Natural killer cell (primary cell): ENCODE measurements around the gene SMPD1. TPM values are rescaled to one million over a fixed set of nuclear protein-coding genes. Genes with fewer than 3 reads are reported as not detected.

ENCODE experiments used
- ATAC-seq, 3 donors: fragments of 150-1000 bp in 2 of 3; fragments of 200-7000 bp in 1 of 3; cut with Tn5 transposase; 1 replicate in 1 of 3; 2 replicates in 2 of 3; pipeline ENCODE4 v1.10.0; 2021; ENCODE audit warnings: mild to moderate bottlenecking in 2 of 3, moderate library complexity in 2 of 3
- DNase-seq, 2 donors: peaks; one replicate each; pipeline versions ENCODE4 v3.0.0 to v3.0.0-alpha.2; 2013 to 2021; ENCODE audit warnings: mixed read lengths in 1 of 2
- H3K27ac ChIP-seq: one replicate; pipeline ENCODE4 v1.5.1; 2013; ENCODE audit warnings: mild to moderate bottlenecking, low read length
- H3K27me3 ChIP-seq: one replicate; pipeline ENCODE4 v1.6.1; 2013; ENCODE audit warnings: low read length; ENCODE audit not compliant: control insufficient read depth, insufficient read depth
- H3K36me3 ChIP-seq: one replicate; pipeline ENCODE4 v1.6.1; 2013; ENCODE audit warnings: low read length; ENCODE audit not compliant: control insufficient read depth, insufficient read depth
- H3K4me1 ChIP-seq: one replicate; pipeline ENCODE4 v1.6.1; 2013; ENCODE audit warnings: low read length; ENCODE audit not compliant: control insufficient read depth, insufficient read depth
- H3K4me3 ChIP-seq: one replicate; pipeline ENCODE4 v1.5.1; 2013; ENCODE audit warnings: low read length
- H3K9me3 ChIP-seq: one replicate; pipeline ENCODE4 v1.6.1; 2013; ENCODE audit warnings: low read length; ENCODE audit not compliant: control insufficient read depth, insufficient read depth
- H3K27ac Mint-ChIP-seq, 2 donors: one replicate each; pipeline ENCODE4 v1.8.0; 2022; ENCODE audit warnings: mild to moderate bottlenecking in 2 of 2, mixed read lengths in 2 of 2, moderate library complexity in 1 of 2
- H3K27me3 Mint-ChIP-seq, 2 donors: one replicate each; pipeline ENCODE4 v1.8.0; 2022; ENCODE audit warnings: low read depth in 2 of 2, mixed read lengths in 2 of 2
- H3K36me3 Mint-ChIP-seq: one replicate; pipeline ENCODE4 v1.8.0; 2022; ENCODE audit warnings: mixed read lengths
- H3K4me1 Mint-ChIP-seq, 2 donors: one replicate each; pipeline ENCODE4 v1.8.0; 2022; ENCODE audit warnings: mixed read lengths in 2 of 2
- H3K4me3 Mint-ChIP-seq: one replicate; pipeline ENCODE4 v1.8.0; 2022; ENCODE audit warnings: mild to moderate bottlenecking, moderate library complexity, mixed read lengths
- H3K9me3 Mint-ChIP-seq, 2 donors: one replicate each; pipeline ENCODE4 v1.8.0; 2022; ENCODE audit warnings: mixed read lengths in 2 of 2
- CTCF ChIP-seq: fragments of 200-600 bp; IDR thresholded peaks from one replicate; pipeline ENCODE4 v1.8.0; 2022; ENCODE audit warnings: antibody characterized with exemption
- WGBS: methylation state at CpG from one replicate; pipeline ENCODE4 v1.1.7; 2013; ENCODE audit warnings: missing lambda C conversion rate; ENCODE audit not compliant: insufficient coverage; 5-methylcytosine and 5-hydroxymethylcytosine counted together
- intact Hi-C: fragments of 100-400 bp; cut with micrococcal nuclease; formaldehyde crosslinking; loops from one replicate; pipeline ENCODE4 v1.14.2; 2022
- total RNA-seq, 4 donors: library from RNA; stranded (reverse); fragments of 120-200 nt in 1 of 4; gene quantifications; one replicate each; pipeline versions ENCODE4 v1.2.3 to v1.2.4, GENCODE V29; 2013 to 2022

Gene SMPD1
- total RNA-seq, 3 donors from 2014 or later (not counting 1 experiment from before 2014, with no cell fraction given), result 52.7 to 63.3 (median 56.1) TPM

GRCh38 chr11:6418557-6419008 is 28.3 kb downstream of the SMPD1 start:
- H3K36me3 ChIP-seq, result no peaks in the 10 kb centered on the region
- H3K9me3 Mint-ChIP-seq, result no peaks in the 10 kb centered on the region
- no peaks in the 10 kb centered on the region for H3K9me3 ChIP-seq
- TF ChIP-seq CTCF, result no peak
- H3K27me3 Mint-ChIP-seq, result peaks cover 12 to 25% of the 10 kb centered on the region in 2 donors
- no peak overlapping the region for H3K27ac Mint-ChIP-seq
- H3K4me1 ChIP-seq, result peaks cover 34% of the 10 kb centered on the region
- H3K4me3 Mint-ChIP-seq, result no peak overlapping the region
- 3% methylated on average over 34 of the region's 38 CpGs for WGBS
- ATAC-seq (peak in 2 of 3 donors; percentile 5 to 14), DNase-seq (no peak)
- peak overlapping the region; percentile 46 for H3K4me3 ChIP-seq
- H3K27me3 ChIP-seq, result peaks cover 3% of the 10 kb centered on the region
- H3K36me3 Mint-ChIP-seq, result no peaks in the 10 kb centered on the region
- intact Hi-C loops, result loop anchor here (2.0 kb wide), 1 partner anchor 28 kb away; the partner anchor contains the start of gene SMPD1
- H3K4me1 Mint-ChIP-seq, result peaks cover 5% of the 10 kb centered on the region in 2 donors
- H3K27ac ChIP-seq, result peak overlapping the region; percentile 29

GRCh38 chr11:6419009-6419631 is 28.8 kb downstream of the SMPD1 start, which contains the start of gene APBB1:
APBB1 (minus strand) TSS chr11:6419094; CDS start chr11:6411347, 7,747 bp downstream.
- Histone ChIP-seq H3K4me3 (peak within 1 kb of the TSS; percentile 46), H3K27ac (peak within 1 kb of the TSS; percentile 29), H3K4me1 (peaks cover 32% of the 10 kb centered on the region), H3K27me3 (peaks cover 3% of the 10 kb centered on the region), H3K9me3 (no peaks in the 10 kb centered on the region), H3K36me3 (no peaks in the 10 kb centered on the region)
- under 1% methylated on average over 75 of the region's 75 CpGs for WGBS
- ATAC-seq (peak; percentile 84 to 89 (median 84)), DNase-seq (peak; percentile 76 to 90)
- H3K4me1 Mint-ChIP-seq, result peaks cover 5% of the 10 kb centered on the region in 2 donors
- H3K27ac Mint-ChIP-seq, result peak within 1 kb of the TSS in 1 of 2 donors; percentile 62
- no peak within 1 kb of the TSS for H3K4me3 Mint-ChIP-seq
- H3K27me3 Mint-ChIP-seq, result peaks cover 15 to 31% of the 10 kb centered on the region in 2 donors
- no peaks in the 10 kb centered on the region for H3K9me3 Mint-ChIP-seq
- intact Hi-C loops, result loop anchor here (2.0 kb wide), 1 partner anchor 28 kb away; the partner anchor contains the start of gene SMPD1
- TF ChIP-seq CTCF, result no peak
- H3K36me3 Mint-ChIP-seq, result no peaks in the 10 kb centered on the region

GRCh38 chr11:6420677-6421076 is 30.4 kb downstream of the SMPD1 start:
- Histone ChIP-seq H3K4me3 (no peak overlapping the region), H3K4me1 (peaks cover 17% of the 10 kb centered on the region), H3K9me3 (no peaks in the 10 kb centered on the region), H3K27ac (no peak overlapping the region), H3K36me3 (no peaks in the 10 kb centered on the region), H3K27me3 (peaks cover 3% of the 10 kb centered on the region)
- intact Hi-C loops, result no loop called here
- ATAC-seq (no peak), DNase-seq (no peak)
- Mint-ChIP-seq H3K9me3 (no peaks in the 10 kb centered on the region), H3K4me3 (peak overlapping the region; percentile 64), H3K27me3 (peaks cover 22 to 42% of the 10 kb centered on the region in 2 donors), H3K27ac (no peak overlapping the region), H3K36me3 (no peaks in the 10 kb centered on the region), H3K4me1 (peaks cover 5% of the 10 kb centered on the region in 2 donors)
- WGBS, result 94% methylated on average over 3 of the region's 3 CpGs
- TF ChIP-seq CTCF, result no peak
